HCT116 (cell line): ENCODE data around the gene BICRA. TPM values are rescaled to one million over a fixed set of nuclear protein-coding genes. Genes with fewer than 3 reads are reported as not detected.
A peak's percentile ranks its signal among the peaks of the same experiment; 100 is the strongest.

ENCODE experiments used
- ATAC-seq: fragments of 200-7000 bp; cut with Tn5 transposase; 2 replicates; pipeline ENCODE4 v1.9.1; 2020; ENCODE audit warnings: mild to moderate bottlenecking, moderate library complexity
- BruUV-seq: library from RNA; stranded (reverse); fragments of 400-500 nt; replicated peaks from 2 replicates; lab custom pipeline; 2021; lab: Mats Ljungman, UMichigan
- CTCF ChIA-PET: fragments of 300-600 bp; sonication (Branson Sonifier 250); formaldehyde crosslinking; loops from one replicate; lab custom pipeline; 2021; ENCODE audit warnings: antibody characterized with exemption; lab: Charles Lee
- POLR2A ChIA-PET: fragments of 300-600, 350-600 bp; sonication (Branson Sonifier 250); formaldehyde crosslinking; loops from one replicate; lab custom pipeline; 2021; ENCODE audit warnings: antibody characterized with exemption; lab: Charles Lee
- RAD21 ChIA-PET, 2 experiments: fragments of 300-600 bp; sonication (Branson Sonifier 250); formaldehyde crosslinking; loops; one replicate each; lab custom pipeline; 2023; ENCODE audit warnings: low total read pairs in 2 of 2; ENCODE audit not compliant: uncharacterized antibody in 2 of 2, unreplicated experiment in 2 of 2, low non-redundant PET in 1 of 2; lab: Charles Lee
- DNase-seq: peaks from one replicate; pipeline ENCODE4 v3.0.0-alpha.2; 2010; ENCODE audit warnings: low read depth, low spot score
- H2AFZ ChIP-seq: fragments of 200-600 bp; shearing (Covaris generic), sonication (generic); 2 replicates; pipeline ENCODE4 v1.6.1; 2017; ENCODE audit warnings: low read depth, mixed run types, mixed read lengths, antibody characterized with exemption, low read length; ENCODE audit not compliant: poor library complexity, severe bottlenecking
- H3K27ac ChIP-seq: 2 replicates; pipeline ENCODE4 v1.5.1; 2012; ENCODE audit warnings: low read depth, low read length
- H3K27me3 ChIP-seq: fragments of 200-600 bp; sonication (generic); 2 replicates; pipeline ENCODE4 v1.6.1; 2016; ENCODE audit warnings: mixed run types, low read length, mixed read lengths; ENCODE audit not compliant: insufficient read depth
- H3K36me3 ChIP-seq, 2 experiments: fragments of 200-500 bp in 1 of 2; fragments of 200-600 bp in 1 of 2; sonication (Bioruptor generic) in 1 of 2; sonication (generic) in 1 of 2; 2 replicates each; pipeline versions ENCODE4 v1.5.1 to v1.6.1; 2014 to 2016; ENCODE audit warnings: low read length in 2 of 2, inconsistent platforms in 1 of 2, mixed read lengths in 1 of 2, mixed run types in 1 of 2; ENCODE audit not compliant: insufficient read depth in 2 of 2, control insufficient read depth in 1 of 2
- H3K4me1 ChIP-seq, 2 experiments: fragments of 200-600 bp in 1 of 2; sonication (generic) in 1 of 2; 2 replicates each; pipeline versions ENCODE4 v1.5.1 to v1.6.1; 2012 to 2017; ENCODE audit warnings: low read length in 2 of 2, inconsistent platforms in 1 of 2, mild to moderate bottlenecking in 1 of 2, mixed read lengths in 1 of 2, mixed run types in 1 of 2, moderate library complexity in 1 of 2; ENCODE audit not compliant: insufficient read depth in 2 of 2, control insufficient read depth in 1 of 2
- H3K4me2 ChIP-seq: fragments of 200-600 bp; sonication (generic); 2 replicates; pipeline ENCODE4 v1.6.1; 2017; ENCODE audit warnings: mixed run types, low read length, mixed read lengths
- H3K4me3 ChIP-seq, 2 experiments: fragments of 200-600 bp in 1 of 2; sonication (generic) in 1 of 2; replicated peaks in 1 of 2; 2 replicates each; pipeline ENCODE4 v1.5.1; 2011 to 2016; ENCODE audit warnings: low read length in 2 of 2, control low read depth in 1 of 2, low read depth in 1 of 2, mild to moderate bottlenecking in 1 of 2, mixed read lengths in 1 of 2, mixed run types in 1 of 2
- H3K79me2 ChIP-seq: fragments of 200-600 bp; sonication (generic); 2 replicates; pipeline ENCODE4 v1.6.1; 2017; ENCODE audit warnings: mild to moderate bottlenecking, mixed run types, low read length, moderate library complexity, mixed read lengths; ENCODE audit not compliant: insufficient read depth
- H3K9ac ChIP-seq: fragments of 200-600 bp; sonication (generic); 2 replicates; pipeline ENCODE4 v1.6.1; 2016; ENCODE audit warnings: low read length, mixed read lengths
- H3K9me2 ChIP-seq: fragments of 200-600 bp; sonication (generic), shearing (Covaris generic); 2 replicates; pipeline ENCODE4 v1.6.1; 2017; ENCODE audit warnings: mixed run types, mild to moderate bottlenecking, moderate library complexity; ENCODE audit not compliant: insufficient read depth
- H3K9me3 ChIP-seq, 2 experiments: fragments of 200-500 bp in 1 of 2; fragments of 200-600 bp in 1 of 2; sonication (Bioruptor generic) in 1 of 2; sonication (generic) in 1 of 2; 2 replicates each; pipeline ENCODE4 v1.6.1; 2014 to 2017; ENCODE audit warnings: low read length in 2 of 2, mixed read lengths in 2 of 2, inconsistent platforms in 1 of 2, low read depth in 1 of 2, mild to moderate bottlenecking in 1 of 2, mixed run types in 1 of 2, moderate library complexity in 1 of 2; ENCODE audit not compliant: control insufficient read depth in 1 of 2, insufficient read depth in 1 of 2
- H4K20me1 ChIP-seq: fragments of 200-600 bp; sonication (generic), shearing (Covaris generic); 2 replicates; pipeline ENCODE4 v1.6.1; 2017; ENCODE audit warnings: mixed run types, mild to moderate bottlenecking, moderate library complexity; ENCODE audit not compliant: insufficient read depth
- CBX3 ChIP-seq: IDR thresholded peaks from 2 replicates; pipeline ENCODE4 v1.6.1; 2012; ENCODE audit warnings: low read depth
- CEBPB ChIP-seq: IDR thresholded peaks from 2 replicates; pipeline ENCODE4 v1.6.1; 2012; ENCODE audit warnings: low read depth
- EZH2 ChIP-seq: fragments of 200-600 bp; sonication (generic); IDR thresholded peaks from 2 replicates; pipeline ENCODE4 v1.6.1; 2017; ENCODE audit warnings: antibody characterized with exemption, mixed run types
- JUND ChIP-seq: IDR thresholded peaks from 2 replicates; pipeline ENCODE4 v1.6.1; 2012
- POLR2AphosphoS5 ChIP-seq: IDR thresholded peaks from 2 replicates; pipeline ENCODE4 v1.6.1; 2011; ENCODE audit warnings: mild to moderate bottlenecking, low read depth, low read length, moderate library complexity
- ZBTB33 ChIP-seq: IDR thresholded peaks from 2 replicates; pipeline ENCODE4 v1.6.1; 2011; ENCODE audit warnings: mild to moderate bottlenecking, low read length, moderate library complexity; ENCODE audit not compliant: insufficient replicate concordance; ENCODE audit errors: extremely low read depth
- ZFX ChIP-seq: fragments of 450-650 bp; IDR thresholded peaks from 2 replicates; pipeline ENCODE4 v1.6.1; 2017
- intact Hi-C: fragments of 100-400 bp; cut with micrococcal nuclease; formaldehyde crosslinking; loops from 2 replicates; pipeline ENCODE4 v1.10.0; 2022
- total RNA-seq: library from RNA; stranded (reverse); gene quantifications from one replicate; pipeline ENCODE4 v1.2.1, GENCODE V29; 2021; ENCODE audit not compliant: unreplicated experiment

BICRA gene
- total RNA-seq, 1 experiment from 2014 or later, result 11.3 TPM

GRCh38 chr19:47608074-47608918, 638 bp upstream of the BICRA start (continued):
- no peak for TF ChIP-seq ZBTB33
- peak; percentile 56; the same call in 1 of the 2 replicates for TF ChIP-seq POLR2AphosphoS5
- TF ChIP-seq CBX3, result no peak
- no peak for TF ChIP-seq JUND
- no peak for TF ChIP-seq EZH2

GRCh38 chr19:47609906-47610894, 1.3 kb downstream of the BICRA start:
- peak overlapping the region; percentile 73 to 84 for H3K4me3 ChIP-seq
- POLR2A ChIA-PET, result interaction anchor here (0.5 to 1.5 kb wide), 3 partner anchors 10 to 788 kb away, joined by 3 to 10 read pairs (median 3); no protein-coding TSS in a partner anchor
- peak overlapping the region; percentile 71; the same call in 1 of the 2 replicates for H3K27ac ChIP-seq
- BruUV-seq, result no TSS peak
- H3K36me3 ChIP-seq, result no peaks in the 10 kb centered on the region
- CTCF ChIA-PET, result no interaction called here
- no peak overlapping the region for H2AFZ ChIP-seq
- ATAC-seq (no peak), DNase-seq (no peak)
- H3K79me2 ChIP-seq, result peaks cover 57% of the 10 kb centered on the region
- intact Hi-C loops, result loop anchor here (10.0 kb wide), 1 partner anchor 165 kb away; no protein-coding TSS in a partner anchor
- no peaks in the 10 kb centered on the region for H3K27me3 ChIP-seq
- no peaks in the 10 kb centered on the region for H3K9me3 ChIP-seq
- peak overlapping the region; percentile 72 for H3K9ac ChIP-seq
- H3K4me2 ChIP-seq, result peak overlapping the region; percentile 85
- H4K20me1 ChIP-seq, result no peaks in the 10 kb centered on the region
- RAD21 ChIA-PET, result interaction anchor here in 1 of 2 experiments (0.9 kb wide), 1 partner anchor 10 kb away, joined by 4 read pairs; no protein-coding TSS in a partner anchor
- H3K9me2 ChIP-seq, result no peaks in the 10 kb centered on the region
- TF ChIP-seq CEBPB, result no peak
- TF ChIP-seq ZFX, result peak; percentile 76; the same call in 1 of the 2 replicates
- peaks cover 10 to 20% of the 10 kb centered on the region in 2 experiments for H3K4me1 ChIP-seq
